Prostate gland (tissue), 2 donors: Measurements from ENCODE around the gene PCK2.

Experiments
- POLR2A ChIP-seq: fragments of 450-650 bp; IDR thresholded peaks from one replicate; pipeline ENCODE4 v1.6.1; 2016; ENCODE audit warnings: antibody characterized with exemption, mild to moderate bottlenecking
- POLR2AphosphoS5 ChIP-seq: sonication (generic); formaldehyde crosslinking; IDR thresholded peaks from one replicate; pipeline ENCODE4 v1.6.1; 2017; ENCODE audit warnings: antibody characterized with exemption
- TF ChIP-seq, protein P1 (sequence below), 4 experiments: fragments of 200-600 bp in 2 of 4; fragments of 450-650 bp in 2 of 4; sonication (generic) in 2 of 4; IDR thresholded peaks; 1 replicate in 3 of 4; 2 replicates in 1 of 4; pipeline ENCODE4 v1.5.1; 2016 to 2019; ENCODE audit warnings: antibody characterized with exemption in 4 of 4, mild to moderate bottlenecking in 2 of 4, moderate library complexity in 2 of 4

DNA sequence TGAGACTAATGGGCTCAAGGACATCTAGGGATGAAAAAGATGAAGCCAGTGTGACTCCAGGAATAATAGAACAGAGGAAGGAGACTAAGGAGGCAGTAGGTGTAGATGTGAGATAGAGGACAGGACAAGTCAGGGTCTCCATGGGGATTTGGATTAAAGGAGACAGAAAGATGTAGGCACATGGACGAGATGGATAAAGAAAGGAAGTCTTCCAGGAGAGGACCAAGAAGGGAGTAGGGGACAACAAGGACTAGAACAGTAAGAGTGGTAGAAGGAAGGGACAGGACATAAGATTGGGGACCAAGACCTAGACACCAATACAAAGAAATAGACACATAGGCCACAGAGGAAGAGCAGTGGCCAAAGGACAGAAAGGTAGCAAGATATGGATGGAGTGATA, 7.1 kb upstream of the PCK2 start:
- TF ChIP-seq, protein P1, sequence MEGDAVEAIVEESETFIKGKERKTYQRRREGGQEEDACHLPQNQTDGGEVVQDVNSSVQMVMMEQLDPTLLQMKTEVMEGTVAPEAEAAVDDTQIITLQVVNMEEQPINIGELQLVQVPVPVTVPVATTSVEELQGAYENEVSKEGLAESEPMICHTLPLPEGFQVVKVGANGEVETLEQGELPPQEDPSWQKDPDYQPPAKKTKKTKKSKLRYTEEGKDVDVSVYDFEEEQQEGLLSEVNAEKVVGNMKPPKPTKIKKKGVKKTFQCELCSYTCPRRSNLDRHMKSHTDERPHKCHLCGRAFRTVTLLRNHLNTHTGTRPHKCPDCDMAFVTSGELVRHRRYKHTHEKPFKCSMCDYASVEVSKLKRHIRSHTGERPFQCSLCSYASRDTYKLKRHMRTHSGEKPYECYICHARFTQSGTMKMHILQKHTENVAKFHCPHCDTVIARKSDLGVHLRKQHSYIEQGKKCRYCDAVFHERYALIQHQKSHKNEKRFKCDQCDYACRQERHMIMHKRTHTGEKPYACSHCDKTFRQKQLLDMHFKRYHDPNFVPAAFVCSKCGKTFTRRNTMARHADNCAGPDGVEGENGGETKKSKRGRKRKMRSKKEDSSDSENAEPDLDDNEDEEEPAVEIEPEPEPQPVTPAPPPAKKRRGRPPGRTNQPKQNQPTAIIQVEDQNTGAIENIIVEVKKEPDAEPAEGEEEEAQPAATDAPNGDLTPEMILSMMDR (IDR thresholded peaks at IDR 0.05) = no peak
- TF ChIP-seq POLR2A = no peak
- no peak for TF ChIP-seq POLR2AphosphoS5
